Mesendoderm (in vitro differentiated cells): ENCODE data around the gene ATE1.

Experiments used
- DNase-seq: peaks from one replicate; pipeline ENCODE4 v3.0.0; 2013
- H2AK5ac ChIP-seq: 2 replicates; pipeline ENCODE4 v1.6.1; 2013; ENCODE audit warnings: low read length, inconsistent platforms
- H2BK120ac ChIP-seq: 2 replicates; pipeline ENCODE4 v1.6.1; 2013; ENCODE audit warnings: low read depth, mild to moderate bottlenecking, low read length, moderate library complexity, mixed read lengths
- H2BK15ac ChIP-seq: replicated peaks from 2 replicates; pipeline ENCODE4 v1.6.1; 2013; ENCODE audit warnings: low read depth, mild to moderate bottlenecking, moderate library complexity
- H2BK5ac ChIP-seq: 2 replicates; pipeline ENCODE4 v1.6.1; 2013; ENCODE audit warnings: low read length, inconsistent platforms
- H3K18ac ChIP-seq: 2 replicates; pipeline ENCODE4 v1.6.1; 2013; ENCODE audit warnings: mild to moderate bottlenecking, low read length, mixed read lengths
- H3K23ac ChIP-seq: one replicate; pipeline ENCODE4 v1.6.1; 2013; ENCODE audit warnings: low read length
- H3K27ac ChIP-seq: 2 replicates; pipeline ENCODE4 v1.5.1; 2013; ENCODE audit warnings: low read depth, mild to moderate bottlenecking, inconsistent platforms, low read length, moderate library complexity
- H3K27me3 ChIP-seq: 2 replicates; pipeline ENCODE4 v1.6.1; 2013; ENCODE audit warnings: low read length, control low read depth, mild to moderate bottlenecking, inconsistent platforms; ENCODE audit not compliant: insufficient read depth, poor library complexity
- H3K36me3 ChIP-seq: 2 replicates; pipeline ENCODE4 v1.6.1; 2013; ENCODE audit warnings: low read length, inconsistent platforms; ENCODE audit not compliant: control insufficient read depth, insufficient read depth
- H3K4ac ChIP-seq: one replicate; pipeline ENCODE4 v1.6.1; 2013; ENCODE audit warnings: low read depth, mild to moderate bottlenecking, low read length, moderate library complexity
- H3K4me1 ChIP-seq: 2 replicates; pipeline ENCODE4 v1.6.1; 2013; ENCODE audit warnings: low read depth, low read length, inconsistent platforms; ENCODE audit not compliant: control insufficient read depth
- H3K4me2 ChIP-seq: 2 replicates; pipeline ENCODE4 v1.6.1; 2013; ENCODE audit warnings: low read length
- H3K4me3 ChIP-seq: 2 replicates; pipeline ENCODE4 v1.5.1; 2013; ENCODE audit warnings: mild to moderate bottlenecking, low read length
- H3K56ac ChIP-seq: one replicate; pipeline ENCODE4 v1.6.1; 2013; ENCODE audit warnings: low read length
- H3K79me1 ChIP-seq: 2 replicates; pipeline ENCODE4 v1.6.1; 2013; ENCODE audit warnings: low read length, inconsistent platforms
- H3K79me2 ChIP-seq: 2 replicates; pipeline ENCODE4 v1.6.1; 2013; ENCODE audit warnings: mild to moderate bottlenecking, low read length; ENCODE audit not compliant: control insufficient read depth, insufficient read depth
- H3K9ac ChIP-seq: 2 replicates; pipeline ENCODE4 v1.6.1; 2013; ENCODE audit warnings: low read length, inconsistent platforms
- H4K5ac ChIP-seq: one replicate; pipeline ENCODE4 v1.6.1; 2013; ENCODE audit warnings: low read length
- H4K8ac ChIP-seq: one replicate; pipeline ENCODE4 v1.6.1; 2013; ENCODE audit warnings: low read depth, mild to moderate bottlenecking, control low read depth, low read length, moderate library complexity
- WGBS: extraction: QIAGEN DNeasy Blood & Tissue Kit; methylation state at CpG from one replicate; pipeline ENCODE4 v1.1.7; 2013; ENCODE audit warnings: low lambda C conversion rate, missing lambda C conversion rate; ENCODE audit not compliant: insufficient coverage; ENCODE audit errors: extremely low coverage; 5-methylcytosine and 5-hydroxymethylcytosine counted together

Gene ATE1

DNA sequence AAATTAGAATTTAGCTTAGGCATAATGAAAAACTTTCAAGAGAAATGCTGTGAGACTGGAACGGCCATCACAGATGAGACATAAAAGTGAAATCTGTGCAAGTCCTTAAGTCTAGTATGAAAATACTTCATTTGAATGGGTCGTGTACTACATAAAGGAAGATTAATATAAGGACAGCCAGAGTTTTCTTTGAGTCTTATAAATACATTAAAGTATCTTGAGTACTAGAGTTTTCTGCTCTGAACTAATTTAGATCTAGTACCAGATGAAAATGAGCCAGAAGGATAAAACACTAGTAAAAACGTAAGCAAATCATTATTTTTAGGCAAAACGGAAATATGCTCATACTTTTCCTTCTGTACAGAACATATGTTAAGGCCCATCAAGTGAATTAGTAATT, 93.1 kb downstream of the ATE1 start:
- Histone ChIP-seq H4K8ac (no peak overlapping the region), H3K18ac (no peak overlapping the region), H3K4me3 (no peak overlapping the region), H3K79me1 (peaks cover 2% of the 10 kb centered on the region), H3K4me1 (no peaks in the 10 kb centered on the region), H2BK5ac (no peak overlapping the region), H3K27ac (no peak overlapping the region), H3K56ac (no peak overlapping the region), H3K23ac (no peak overlapping the region), H3K27me3 (no peaks in the 10 kb centered on the region), H4K5ac (no peak overlapping the region), H3K9ac (no peak overlapping the region), H2BK120ac (no peak overlapping the region), H3K36me3 (no peaks in the 10 kb centered on the region), H3K4me2 (no peak overlapping the region), H3K79me2 (no peaks in the 10 kb centered on the region), H3K4ac (no peak overlapping the region), H2AK5ac (no peak overlapping the region), H2BK15ac (no peak overlapping the region)
- no peak for DNase-seq
- no CpG with 5 or more reads among the region's 4 CpGs for WGBS

DNA sequence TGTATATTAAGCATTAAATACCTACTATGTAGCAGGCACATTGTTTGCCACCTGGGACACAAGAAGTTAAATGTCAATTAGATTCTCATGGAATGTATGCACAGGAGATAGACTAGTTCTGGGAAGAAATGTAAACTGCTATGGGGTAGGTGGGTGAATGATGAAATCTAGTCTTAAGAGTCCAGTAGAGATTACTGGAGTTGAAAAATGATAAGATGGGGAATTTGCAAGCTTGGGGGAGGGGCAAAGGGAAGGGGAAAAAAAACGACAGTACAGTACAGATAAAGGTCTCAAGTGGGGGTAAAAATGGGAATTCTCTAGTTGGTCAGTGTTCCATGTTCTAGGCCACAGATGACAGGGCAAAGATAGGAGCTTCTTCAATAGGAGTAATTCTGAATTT, 94.4 kb downstream of the ATE1 start:
- Histone ChIP-seq H3K9ac (no peak overlapping the region), H3K4me2 (no peak overlapping the region), H3K4me3 (no peak overlapping the region), H2BK15ac (no peak overlapping the region), H3K36me3 (no peaks in the 10 kb centered on the region), H3K23ac (no peak overlapping the region), H3K79me2 (no peaks in the 10 kb centered on the region), H3K18ac (no peak overlapping the region), H3K27me3 (no peaks in the 10 kb centered on the region), H3K4me1 (no peaks in the 10 kb centered on the region), H4K8ac (no peak overlapping the region), H3K79me1 (peaks cover 2% of the 10 kb centered on the region), H2AK5ac (no peak overlapping the region), H3K56ac (no peak overlapping the region), H2BK120ac (no peak overlapping the region), H4K5ac (no peak overlapping the region), H3K27ac (no peak overlapping the region), H2BK5ac (no peak overlapping the region), H3K4ac (no peak overlapping the region)
- WGBS: no CpG with 5 or more reads among the region's 1 CpG
- DNase-seq: no peak

DNA sequence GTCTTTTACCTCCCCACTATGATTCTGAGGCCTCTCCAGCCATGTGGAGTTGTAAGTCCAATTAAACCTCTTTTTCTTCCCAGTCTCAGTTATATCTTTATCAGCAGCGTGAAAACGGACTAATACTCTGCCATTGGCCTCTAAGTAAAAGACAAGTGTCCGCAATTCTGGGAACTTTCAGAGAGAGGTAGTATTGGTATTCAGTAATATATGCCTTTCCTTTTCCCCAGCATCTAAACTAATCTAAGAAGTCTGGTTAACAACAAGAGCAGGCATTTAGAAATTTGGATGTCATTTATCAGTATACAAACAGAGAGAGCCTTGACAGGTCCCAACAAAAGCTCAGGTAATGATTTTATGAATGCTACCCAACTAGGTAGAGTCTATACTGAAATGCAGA, 95.2 kb downstream of the ATE1 start:
- Histone ChIP-seq H3K27ac (no peak overlapping the region), H3K18ac (no peak overlapping the region), H3K4me2 (no peak overlapping the region), H4K5ac (no peak overlapping the region), H3K9ac (no peak overlapping the region), H2BK15ac (no peak overlapping the region), H2BK120ac (no peak overlapping the region), H3K79me1 (no peaks in the 10 kb centered on the region), H3K23ac (no peak overlapping the region), H2BK5ac (no peak overlapping the region), H3K36me3 (peaks cover 2% of the 10 kb centered on the region), H3K4ac (no peak overlapping the region), H3K4me1 (no peaks in the 10 kb centered on the region), H3K27me3 (no peaks in the 10 kb centered on the region), H2AK5ac (no peak overlapping the region), H3K4me3 (no peak overlapping the region), H3K56ac (no peak overlapping the region), H4K8ac (no peak overlapping the region), H3K79me2 (no peaks in the 10 kb centered on the region)
- no CpG with 5 or more reads among the region's 3 CpGs for WGBS
- DNase-seq: no peak

DNA sequence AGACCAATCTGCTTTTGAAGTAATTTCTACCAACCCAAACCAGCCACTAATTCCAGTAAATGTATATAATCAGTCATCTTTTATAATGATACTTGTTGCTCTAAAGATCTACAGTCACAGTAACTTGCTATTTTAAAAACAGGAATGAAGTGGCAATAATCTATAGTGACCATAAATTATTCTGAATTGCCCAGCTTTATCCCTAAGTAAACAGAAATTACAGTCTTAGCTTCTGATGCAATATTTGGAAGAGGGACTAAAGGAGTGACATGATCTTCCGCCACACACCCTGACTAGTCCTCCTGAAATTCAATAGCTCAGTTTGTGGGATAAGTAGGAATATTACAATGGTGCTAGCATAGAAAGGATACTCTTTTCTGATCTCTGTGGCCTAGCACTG, 96.1 kb downstream of the ATE1 start:
- DNase-seq: no peak
- Histone ChIP-seq H2BK120ac (no peak overlapping the region), H2BK15ac (no peak overlapping the region), H3K79me2 (no peaks in the 10 kb centered on the region), H2BK5ac (no peak overlapping the region), H3K27ac (no peak overlapping the region), H3K4me3 (no peak overlapping the region), H3K4me2 (no peak overlapping the region), H3K23ac (no peak overlapping the region), H3K56ac (no peak overlapping the region), H2AK5ac (no peak overlapping the region), H4K5ac (no peak overlapping the region), H3K27me3 (no peaks in the 10 kb centered on the region), H3K36me3 (peaks cover 2% of the 10 kb centered on the region), H3K4me1 (no peaks in the 10 kb centered on the region), H3K18ac (no peak overlapping the region), H3K9ac (no peak overlapping the region), H3K4ac (no peak overlapping the region), H3K79me1 (no peaks in the 10 kb centered on the region), H4K8ac (no peak overlapping the region)
- no CpG with 5 or more reads among the region's 1 CpG for WGBS

DNA sequence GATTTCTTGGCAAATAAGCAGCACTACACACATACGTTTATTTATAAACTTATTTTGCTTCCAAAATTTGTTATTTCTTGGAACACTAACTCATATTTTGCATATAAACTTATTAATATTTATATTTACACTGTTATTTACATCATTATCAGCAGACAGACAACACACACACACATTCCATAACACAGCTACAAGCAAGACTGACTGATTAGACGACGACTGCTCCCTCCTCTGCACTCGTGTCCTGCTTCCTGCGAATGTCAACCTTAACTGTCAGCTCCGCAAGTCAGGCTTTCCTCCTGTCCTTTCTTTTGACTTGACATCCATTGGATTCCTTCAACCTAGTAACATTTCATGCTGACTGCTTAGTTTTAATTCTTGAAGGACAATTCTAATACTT, 96.6 kb downstream of the ATE1 start:
- 100% methylated on average over 1 of the region's 6 CpGs for WGBS
- no peak overlapping the region for H3K4me3 ChIP-seq
- no peak overlapping the region for H3K27ac ChIP-seq
- H4K8ac ChIP-seq: no peak overlapping the region
- no peak overlapping the region for H4K5ac ChIP-seq
- no peaks in the 10 kb centered on the region for H3K79me2 ChIP-seq
- no peak overlapping the region for H3K9ac ChIP-seq
- no peaks in the 10 kb centered on the region for H3K4me1 ChIP-seq
- no peak overlapping the region for H3K23ac ChIP-seq
- H2BK5ac ChIP-seq: no peak overlapping the region
- no peak overlapping the region for H2BK15ac ChIP-seq
- no peak for DNase-seq
- H3K56ac ChIP-seq: no peak overlapping the region
- H3K79me1 ChIP-seq: no peaks in the 10 kb centered on the region
- no peaks in the 10 kb centered on the region for H3K27me3 ChIP-seq
- H3K36me3 ChIP-seq: peaks cover 2% of the 10 kb centered on the region
- H3K4me2 ChIP-seq: no peak overlapping the region
- no peak overlapping the region for H3K4ac ChIP-seq
- H2AK5ac ChIP-seq: no peak overlapping the region
- H2BK120ac ChIP-seq: no peak overlapping the region
- H3K18ac ChIP-seq: no peak overlapping the region

DNA sequence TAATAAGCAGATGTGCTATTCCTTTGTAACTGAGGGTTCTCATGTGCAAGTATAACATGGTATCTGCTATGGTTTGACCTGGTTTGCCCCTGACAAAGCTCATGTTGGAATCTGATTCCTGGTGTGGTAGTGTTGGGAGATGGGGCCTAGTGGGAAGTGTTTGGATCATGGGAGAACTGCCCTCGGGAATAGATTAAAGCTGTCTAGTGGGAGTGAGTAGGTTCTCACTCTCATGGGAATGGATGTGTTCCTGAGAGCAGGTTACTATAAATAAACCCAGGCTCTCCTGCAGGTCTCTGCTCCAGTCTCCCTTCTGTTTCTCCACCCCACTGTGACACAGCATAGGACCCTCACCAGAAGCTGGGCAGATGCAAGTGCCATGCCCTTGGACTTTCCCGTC, 97.7 kb downstream of the ATE1 start:
- DNase-seq: no peak
- no peaks in the 10 kb centered on the region for H3K27me3 ChIP-seq
- no peak overlapping the region for H3K18ac ChIP-seq
- no peak overlapping the region for H2BK5ac ChIP-seq
- H2BK15ac ChIP-seq: no peak overlapping the region
- H3K27ac ChIP-seq: no peak overlapping the region
- no peak overlapping the region for H3K23ac ChIP-seq
- H3K4me1 ChIP-seq: no peaks in the 10 kb centered on the region
- no peak overlapping the region for H3K4me2 ChIP-seq
- no peak overlapping the region for H4K5ac ChIP-seq
- no peak overlapping the region for H4K8ac ChIP-seq
- no peak overlapping the region for H2BK120ac ChIP-seq
- no peak overlapping the region for H2AK5ac ChIP-seq
- no peaks in the 10 kb centered on the region for H3K79me2 ChIP-seq
- no peak overlapping the region for H3K4me3 ChIP-seq
- no peaks in the 10 kb centered on the region for H3K79me1 ChIP-seq
- H3K4ac ChIP-seq: no peak overlapping the region
- WGBS: no CpG with 5 or more reads among the region's 2 CpGs
- H3K36me3 ChIP-seq: peaks cover 2% of the 10 kb centered on the region
- no peak overlapping the region for H3K9ac ChIP-seq
- no peak overlapping the region for H3K56ac ChIP-seq
